Lower leg skin (tissue), 3 donors: ENCODE results near the gene DIO1.

Experiments used
- CTCF ChIP-seq, 3 donors: fragments of 450-650 bp; IDR thresholded peaks; one replicate each; pipeline ENCODE4 v1.5.1; 2016; ENCODE audit warnings: antibody characterized with exemption in 3 of 3, mild to moderate bottlenecking in 3 of 3, moderate library complexity in 2 of 3
- POLR2A ChIP-seq, 2 donors: fragments of 450-650 bp; IDR thresholded peaks; one replicate each; pipeline ENCODE4 v1.6.1; 2016 to 2017; ENCODE audit warnings: antibody characterized with exemption in 2 of 2, mild to moderate bottlenecking in 1 of 2, moderate library complexity in 1 of 2

- TF ChIP-seq POLR2A (IDR thresholded peaks at IDR 0.05): no peak
- TF ChIP-seq CTCF (IDR thresholded peaks at IDR 0.05): no peak
Measured at GRCh38 chr1:53892911-53893310, 1.1 kb upstream of the DIO1 start.
